Activated naive CD8-positive, alpha-beta T cell treated with anti-CD3 and anti-CD28 coated beads, Interleukin-2, amount 10 ng/mL, durations not matched to agents 7 days and 5 days (primary cell): ENCODE results near the gene CNTFR. TPM values are rescaled to one million over a fixed set of nuclear protein-coding genes. Genes with fewer than 3 reads are reported as not detected.
"Not testable (repeated sequence)": the region's sequence is repeated elsewhere in the genome, so short reads cannot be mapped to it uniquely, and the experiment has no call there.

Experiments used
- ATAC-seq: fragments of 150-1000 bp; cut with Tn5 transposase; one replicate; pipeline ENCODE4 v1.10.0; 2021; ENCODE audit warnings: low read depth, moderate library complexity
- POLR2A ChIA-PET: fragments of 350-600 bp; sonication (Branson Sonifier 250); formaldehyde crosslinking; loops from one replicate; lab custom pipeline; 2021; ENCODE audit warnings: antibody characterized with exemption; lab: Charles Lee
- DNase-seq: peaks from one replicate; pipeline ENCODE4 v3.0.0; 2021
- H3K27ac Mint-ChIP-seq: one replicate; pipeline ENCODE4 v1.8.0; 2022; ENCODE audit warnings: mild to moderate bottlenecking, mixed read lengths
- H3K27me3 Mint-ChIP-seq: one replicate; pipeline ENCODE4 v1.8.0; 2022; ENCODE audit warnings: mild to moderate bottlenecking, moderate library complexity, mixed read lengths
- H3K36me3 Mint-ChIP-seq: one replicate; pipeline ENCODE4 v1.8.0; 2021; ENCODE audit warnings: mild to moderate bottlenecking, mixed read lengths
- H3K4me1 Mint-ChIP-seq: one replicate; pipeline ENCODE4 v1.8.0; 2021; ENCODE audit warnings: mixed read lengths
- H3K4me3 Mint-ChIP-seq: one replicate; pipeline ENCODE4 v1.8.0; 2022; ENCODE audit warnings: mild to moderate bottlenecking, moderate library complexity, mixed read lengths
- H3K9me3 Mint-ChIP-seq: one replicate; pipeline ENCODE4 v1.8.0; 2021; ENCODE audit warnings: mixed read lengths
- total RNA-seq, 2 experiments: library from RNA; stranded (reverse); gene quantifications; one replicate each; pipeline ENCODE4 v1.2.3, GENCODE V29; 2021

Gene CNTFR
- not detected for total RNA-seq

GRCh38 chr9:34589636-34590380 is at the start of gene CNTFR:
TSS of gene CNTFR (minus strand) at chr9:34589724. CDS start at chr9:34568981, 20,743 bp downstream.
- POLR2A ChIA-PET = no interaction called here
- Mint-ChIP-seq H3K4me1 (peaks cover 20% of the 10 kb centered on the region), H3K36me3 (no peaks in the 10 kb centered on the region), H3K9me3 (no peaks in the 10 kb centered on the region), H3K4me3 (peak within 1 kb of the TSS; percentile 66), H3K27ac (no peak within 1 kb of the TSS), H3K27me3 (peaks cover 81% of the 10 kb centered on the region)
- peak; percentile 44 for DNase-seq
- ATAC-seq = no peak

- POLR2A ChIA-PET = interaction anchor here (1.0 to 7.1 kb wide), 5 partner anchors 7 to 26 kb away, joined by 3 to 117 read pairs (median 13); partner anchors contain the start of genes GALT and RPP25L
- not testable (repeated sequence) for H3K36me3 Mint-ChIP-seq, ATAC-seq, H3K27ac Mint-ChIP-seq, DNase-seq, H3K9me3 Mint-ChIP-seq, H3K4me3 Mint-ChIP-seq, H3K27me3 Mint-ChIP-seq
- H3K4me1 Mint-ChIP-seq = peaks cover 27% of the 10 kb centered on the region
Measured at GRCh38 chr9:34639322-34639721, 49.8 kb upstream of the CNTFR start.

- ATAC-seq (no peak), DNase-seq (no peak)
- POLR2A ChIA-PET = interaction anchor here (0.6 to 7.1 kb wide), 19 partner anchors 8 to 979 kb away, joined by 3 to 117 read pairs (median 6); partner anchors contain the start of genes ARID3C, DCTN3, GALT and IL11RA
- peak overlapping the region; percentile 87 for H3K4me3 Mint-ChIP-seq
- H3K36me3 Mint-ChIP-seq = peaks cover 2% of the 10 kb centered on the region
- peaks cover 31% of the 10 kb centered on the region for H3K4me1 Mint-ChIP-seq
- H3K27ac Mint-ChIP-seq = peak overlapping the region; percentile 84
- H3K9me3 Mint-ChIP-seq = no peaks in the 10 kb centered on the region
- H3K27me3 Mint-ChIP-seq = no peaks in the 10 kb centered on the region
Measured at GRCh38 chr9:34638138-34638445, 48.6 kb upstream of the CNTFR start.

GRCh38 chr9:34637356-34638137 is 48.0 kb upstream of the CNTFR start, which contains the start of gene SIGMAR1:
TSS of gene SIGMAR1 (minus strand) at chr9:34637787. CDS start at chr9:34637697, 90 bp downstream.
- POLR2A ChIA-PET = interaction anchor here (0.6 to 7.1 kb wide), 22 partner anchors 8 to 1002 kb away, joined by 3 to 117 read pairs (median 5); partner anchors contain the start of genes ARID3C, CCL27, DCTN3 and GALT
- DNase-seq (peak; percentile 97), ATAC-seq (peak; percentile 91)
- Mint-ChIP-seq H3K9me3 (no peaks in the 10 kb centered on the region), H3K27me3 (no peaks in the 10 kb centered on the region), H3K36me3 (peaks cover 2% of the 10 kb centered on the region), H3K4me3 (peak within 1 kb of the TSS; percentile 87), H3K4me1 (peaks cover 31% of the 10 kb centered on the region), H3K27ac (peak within 1 kb of the TSS; percentile 84)

GRCh38 chr9:34636791-34637355 is 47.3 kb upstream of the CNTFR start:
- peaks cover 2% of the 10 kb centered on the region for H3K36me3 Mint-ChIP-seq
- H3K4me1 Mint-ChIP-seq = peaks cover 31% of the 10 kb centered on the region
- POLR2A ChIA-PET = interaction anchor here (0.6 to 7.1 kb wide), 11 partner anchors 9 to 1002 kb away, joined by 3 to 117 read pairs (median 7); partner anchors contain the start of genes DCTN3, GALT, IL11RA and MYORG
- peak overlapping the region; percentile 84 for H3K27ac Mint-ChIP-seq
- peak overlapping the region; percentile 87 for H3K4me3 Mint-ChIP-seq
- H3K27me3 Mint-ChIP-seq = no peaks in the 10 kb centered on the region
- no peaks in the 10 kb centered on the region for H3K9me3 Mint-ChIP-seq
- ATAC-seq = no peak
- DNase-seq = no peak

- Mint-ChIP-seq H3K4me3 (peak overlapping the region; percentile 57), H3K36me3 (peaks cover 2% of the 10 kb centered on the region), H3K27ac (no peak overlapping the region), H3K27me3 (peaks cover 6% of the 10 kb centered on the region), H3K9me3 (no peaks in the 10 kb centered on the region), H3K4me1 (peaks cover 31% of the 10 kb centered on the region)
- DNase-seq = no peak
- ATAC-seq = no peak
- POLR2A ChIA-PET = interaction anchor here (3.6 to 7.1 kb wide), 3 partner anchors 10 to 21 kb away, joined by 42 to 117 read pairs (median 75); partner anchors contain the start of genes DCTN3, GALT and RPP25L
Measured at GRCh38 chr9:34635556-34635955, 46.0 kb upstream of the CNTFR start.

GRCh38 chr9:34634551-34635248 is 45.2 kb upstream of the CNTFR start:
- POLR2A ChIA-PET = interaction anchor here (1.1 to 7.1 kb wide), 5 partner anchors 11 to 30 kb away, joined by 3 to 117 read pairs (median 11); partner anchors contain the start of genes DCTN3, GALT and RPP25L
- Mint-ChIP-seq H3K27me3 (peaks cover 15% of the 10 kb centered on the region), H3K36me3 (peaks cover 2% of the 10 kb centered on the region), H3K4me3 (no peak overlapping the region), H3K27ac (no peak overlapping the region), H3K4me1 (peaks cover 31% of the 10 kb centered on the region), H3K9me3 (no peaks in the 10 kb centered on the region)
- no peak for DNase-seq
- no peak for ATAC-seq

- DNase-seq (peak; percentile 83), ATAC-seq (peak; percentile 21)
- H3K4me3 Mint-ChIP-seq = no peak overlapping the region
- POLR2A ChIA-PET = interaction anchor here (1.1 to 7.1 kb wide), 5 partner anchors 11 to 31 kb away, joined by 3 to 117 read pairs (median 11); partner anchors contain the start of genes DCTN3, GALT and RPP25L
- H3K9me3 Mint-ChIP-seq = no peaks in the 10 kb centered on the region
- peaks cover 35% of the 10 kb centered on the region for H3K4me1 Mint-ChIP-seq
- H3K36me3 Mint-ChIP-seq = peaks cover 2% of the 10 kb centered on the region
- H3K27me3 Mint-ChIP-seq = peaks cover 20% of the 10 kb centered on the region
- H3K27ac Mint-ChIP-seq = no peak overlapping the region
Measured at GRCh38 chr9:34633851-34634550, 44.5 kb upstream of the CNTFR start.

- H3K4me3 Mint-ChIP-seq = no peak overlapping the region
- H3K27ac Mint-ChIP-seq = no peak overlapping the region
Measured at GRCh38 chr9:34633166-34633565, 43.6 kb upstream of the CNTFR start.

GRCh38 chr9:34630402-34631154 is 41.1 kb upstream of the CNTFR start:
- no peak overlapping the region for H3K4me3 Mint-ChIP-seq
- H3K27me3 Mint-ChIP-seq = peaks cover 51% of the 10 kb centered on the region
- H3K4me1 Mint-ChIP-seq = peaks cover 21% of the 10 kb centered on the region
- POLR2A ChIA-PET = no interaction called here
- no peak overlapping the region for H3K27ac Mint-ChIP-seq
- DNase-seq = no peak
- ATAC-seq = no peak
- H3K36me3 Mint-ChIP-seq = peaks cover 2% of the 10 kb centered on the region
- no peaks in the 10 kb centered on the region for H3K9me3 Mint-ChIP-seq

More at GRCh38 chr9:34633166-34633565, 43.6 kb upstream of the CNTFR start:
- no peak for DNase-seq
- H3K36me3 Mint-ChIP-seq = peaks cover 2% of the 10 kb centered on the region
- POLR2A ChIA-PET = interaction anchor here (1.7 to 7.1 kb wide), 3 partner anchors 13 to 19 kb away, joined by 11 to 117 read pairs (median 75); partner anchors contain the start of genes DCTN3, GALT and RPP25L
- H3K27me3 Mint-ChIP-seq = peaks cover 25% of the 10 kb centered on the region
- H3K9me3 Mint-ChIP-seq = no peaks in the 10 kb centered on the region
- no peak for ATAC-seq
- peaks cover 31% of the 10 kb centered on the region for H3K4me1 Mint-ChIP-seq

- ATAC-seq = no peak
- no peak for DNase-seq
- no peaks in the 10 kb centered on the region for H3K36me3 Mint-ChIP-seq
- peaks cover 13% of the 10 kb centered on the region for H3K4me1 Mint-ChIP-seq
- no peak overlapping the region for H3K27ac Mint-ChIP-seq
- POLR2A ChIA-PET = interaction anchor here (1.3 to 1.6 kb wide), 2 partner anchors 9 kb away, joined by 3 to 8 read pairs; partner anchors contain the start of genes DCTN3 and SIGMAR1
- H3K27me3 Mint-ChIP-seq = peaks cover 60% of the 10 kb centered on the region
- H3K9me3 Mint-ChIP-seq = no peaks in the 10 kb centered on the region
- peak overlapping the region; percentile 68 for H3K4me3 Mint-ChIP-seq
Measured at GRCh38 chr9:34629491-34629808, 39.9 kb upstream of the CNTFR start.
